Stimulated activated CD4-positive, alpha-beta T cell treated with anti-CD3 and anti-CD28 coated beads, Interleukin-1b, Interleukin-23, amount 100 ng/mL, for 24 hours (primary cell): ENCODE data around the gene FDPS.
"Not testable (repeated sequence)": the region's sequence is repeated elsewhere in the genome, so short reads cannot be mapped to it uniquely, and the experiment has no call there.

Experiments
- DNase-seq, 4 experiments: peaks; one replicate each; pipeline ENCODE4 v3.0.0-alpha.2; 2020; ENCODE audit warnings: low read depth in 4 of 4, low spot score in 1 of 4

The FDPS gene

GRCh38 chr1:155285063-155285462 lies 23.6 kb upstream of the FDPS start:
- no peak for DNase-seq

GRCh38 chr1:155285631-155286044 lies 23.0 kb upstream of the FDPS start:
- DNase-seq: no peak

GRCh38 chr1:155286544-155286943 lies 22.1 kb upstream of the FDPS start:
- no peak for DNase-seq

GRCh38 chr1:155287987-155288543 lies 20.6 kb upstream of the FDPS start:
- no peak for DNase-seq

- not testable (repeated sequence) for DNase-seq
These were observed 17.7 kb upstream of the FDPS start for GRCh38 chr1:155291006-155291405.

GRCh38 chr1:155293086-155293749 lies 15.4 kb upstream of the FDPS start:
- DNase-seq: no peak

GRCh38 chr1:155294520-155295182 lies 14.0 kb upstream of the FDPS start:
- DNase-seq: no peak

GRCh38 chr1:155295183-155295941 lies 13.3 kb upstream of the FDPS start:
- no peak for DNase-seq

GRCh38 chr1:155295942-155296267 lies 12.8 kb upstream of the FDPS start:
- DNase-seq: no peak

- no peak for DNase-seq
These were observed 12.0 kb upstream of the FDPS start for GRCh38 chr1:155296661-155297060.

GRCh38 chr1:155297384-155297783 lies 11.3 kb upstream of the FDPS start:
- DNase-seq: no peak

GRCh38 chr1:155300024-155300423 lies 8.6 kb upstream of the FDPS start:
- no peak for DNase-seq

GRCh38 chr1:155300553-155301329 lies 7.9 kb upstream of the FDPS start:
- DNase-seq: no peak

GRCh38 chr1:155301342-155301841 lies 7.3 kb upstream of the FDPS start, which contains the start of gene PKLR:
PKLR (minus strand) TSS chr1:155301438; CDS start chr1:155301395, 43 bp downstream.
- DNase-seq: no peak

- DNase-seq: no peak
These were observed 4.1 kb upstream of the FDPS start for GRCh38 chr1:155304558-155305063.

- DNase-seq: no peak
These were observed 2.7 kb upstream of the FDPS start for GRCh38 chr1:155305881-155306391.

- no peak for DNase-seq
These were observed 1.4 kb upstream of the FDPS start for GRCh38 chr1:155307247-155307740.

GRCh38 chr1:155309423-155310021 lies 856 bp downstream of the FDPS start:
- DNase-seq: no peak

- no peak for DNase-seq
These were observed 4.6 kb downstream of the FDPS start for GRCh38 chr1:155313261-155313660.

GRCh38 chr1:155316922-155317321 lies 8.3 kb downstream of the FDPS start:
- no peak for DNase-seq
